SW480 (cell line): ENCODE results near the gene SLC4A4.

Experiments used
- DNase-seq: peaks from one replicate; pipeline ENCODE4 v3.0.0-alpha.2; 2016; ENCODE audit warnings: low spot score

SLC4A4 gene

DNA sequence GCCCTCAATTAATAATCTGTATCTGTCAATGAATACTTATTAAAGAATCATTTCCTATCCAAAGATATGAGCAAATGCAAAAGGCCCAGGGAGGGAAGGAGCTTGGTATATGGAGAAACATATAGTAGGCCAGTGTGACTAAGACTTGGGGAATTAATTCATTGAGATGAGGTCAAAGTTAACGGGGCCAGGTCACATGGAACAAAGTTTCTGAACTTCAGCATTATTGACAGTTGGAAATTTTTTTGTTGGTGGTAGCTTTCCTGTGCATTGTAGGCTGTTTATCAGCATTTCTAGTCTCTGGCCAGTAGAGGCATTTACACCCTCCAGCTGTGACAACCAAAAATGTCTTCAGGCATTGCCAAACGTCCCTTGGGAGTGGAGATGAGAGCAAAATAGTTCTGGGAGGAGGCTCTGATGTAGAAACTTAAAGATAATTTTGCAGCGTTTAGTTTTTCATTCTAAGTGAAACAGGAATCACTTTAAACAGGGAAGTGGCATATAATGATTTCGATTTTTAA, 202.0 kb downstream of the SLC4A4 start:
- DNase-seq, result no peak

- no peak for DNase-seq
Measured at GRCh38 chr4:71541541-71541940, 202.7 kb downstream of the SLC4A4 start.

- no peak for DNase-seq
Measured at GRCh38 chr4:71545168-71545567, 206.3 kb downstream of the SLC4A4 start.

DNA sequence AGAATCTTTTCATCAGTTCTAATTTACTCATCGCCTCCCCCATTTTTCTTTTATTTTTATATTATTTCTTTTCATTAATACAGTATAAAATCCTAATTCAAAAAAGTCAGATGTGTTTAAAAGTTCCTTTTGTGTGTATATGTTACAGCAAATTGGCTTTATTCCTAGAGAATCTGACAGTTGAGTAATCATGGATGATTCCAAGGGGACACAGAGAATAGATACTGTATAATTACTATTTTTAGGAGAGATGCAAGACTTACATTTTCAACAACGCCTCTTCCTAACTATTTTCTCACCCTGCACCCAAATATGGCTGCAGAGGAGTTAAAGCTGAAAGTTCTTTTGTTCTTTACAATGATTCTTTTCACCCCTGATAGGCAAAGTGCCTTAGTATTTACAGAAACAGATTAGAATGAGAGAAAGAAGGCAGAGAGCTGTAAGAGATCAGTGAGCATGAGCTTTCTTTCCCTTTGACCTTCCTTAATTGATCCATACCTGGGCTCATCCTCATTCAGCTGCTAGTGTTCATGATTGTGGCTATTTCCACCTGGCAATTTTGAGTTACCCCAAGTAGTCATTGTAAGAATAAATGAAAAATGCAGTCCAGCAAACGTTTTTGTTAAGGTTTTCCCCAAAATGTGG, 210.8 kb downstream of the SLC4A4 start:
- no peak for DNase-seq

- DNase-seq, result no peak
Measured at GRCh38 chr4:71550220-71551165, 211.7 kb downstream of the SLC4A4 start.

DNA sequence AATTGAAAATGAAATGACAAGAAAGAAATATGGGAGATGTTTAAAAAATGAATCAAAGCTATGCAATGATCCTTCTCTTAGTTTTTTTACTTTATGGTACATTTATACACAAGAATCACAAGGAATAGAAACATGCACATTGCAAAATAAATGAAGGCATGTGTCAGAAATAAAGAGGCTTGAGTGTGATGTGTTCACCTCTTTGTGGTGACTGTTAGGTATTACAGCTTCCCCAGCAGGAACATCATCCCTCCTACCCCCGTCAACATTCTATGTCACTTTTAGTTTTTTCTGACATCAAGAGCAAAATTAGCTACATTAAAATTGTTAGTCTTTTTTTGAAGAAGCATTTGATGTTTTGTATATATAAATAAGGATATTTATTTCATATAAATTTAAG, 214.8 kb downstream of the SLC4A4 start:
- DNase-seq, result no peak

DNA sequence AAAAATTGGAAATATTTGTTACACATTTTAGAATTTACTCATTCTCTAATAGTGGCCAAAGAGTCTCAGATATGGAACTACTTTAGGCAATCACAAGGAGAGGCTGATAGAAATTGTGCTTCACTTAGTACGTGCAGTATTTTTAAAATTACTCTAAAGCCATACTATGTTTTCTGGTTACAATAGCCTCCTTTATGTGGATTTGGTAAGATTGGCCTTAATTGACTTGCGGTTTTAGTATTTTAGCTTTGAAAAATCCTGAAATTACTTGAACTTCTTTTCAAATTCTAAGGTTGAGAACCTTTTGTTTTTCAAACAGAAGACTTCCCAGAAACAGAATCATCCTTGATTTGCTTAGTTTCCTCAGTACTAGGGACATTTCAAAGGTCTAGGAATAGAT, 215.2 kb downstream of the SLC4A4 start:
- no peak for DNase-seq

- DNase-seq, result no peak
Measured at GRCh38 chr4:71558248-71558647, 219.4 kb downstream of the SLC4A4 start.

DNA sequence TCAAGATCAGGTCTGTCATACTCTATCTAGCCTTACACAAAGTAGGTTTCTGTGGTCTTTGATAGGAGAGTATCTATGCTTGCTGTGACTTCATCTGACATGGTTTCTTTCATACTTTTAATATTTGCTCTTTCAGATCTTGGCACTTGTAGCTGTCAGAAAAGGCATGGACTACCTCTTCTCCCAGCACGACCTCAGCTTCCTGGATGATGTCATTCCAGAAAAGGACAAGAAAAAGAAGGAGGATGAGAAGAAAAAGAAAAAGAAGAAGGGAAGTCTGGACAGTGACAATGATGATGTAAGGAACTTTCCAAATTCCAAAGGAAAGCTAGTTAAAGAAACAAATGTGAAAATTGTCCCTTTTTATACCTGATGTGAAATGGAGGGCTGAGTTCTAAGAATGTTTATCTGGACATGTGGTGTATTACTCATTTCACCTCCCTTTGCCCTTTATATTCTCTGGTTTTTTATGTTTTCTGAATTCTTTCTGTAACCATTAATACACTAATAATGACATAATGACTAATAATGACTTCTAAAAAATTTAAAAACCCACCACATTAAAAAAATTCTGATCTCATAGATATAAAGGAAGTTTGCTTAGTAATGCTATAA, 221.2 kb downstream of the SLC4A4 start:
- no peak for DNase-seq

DNA sequence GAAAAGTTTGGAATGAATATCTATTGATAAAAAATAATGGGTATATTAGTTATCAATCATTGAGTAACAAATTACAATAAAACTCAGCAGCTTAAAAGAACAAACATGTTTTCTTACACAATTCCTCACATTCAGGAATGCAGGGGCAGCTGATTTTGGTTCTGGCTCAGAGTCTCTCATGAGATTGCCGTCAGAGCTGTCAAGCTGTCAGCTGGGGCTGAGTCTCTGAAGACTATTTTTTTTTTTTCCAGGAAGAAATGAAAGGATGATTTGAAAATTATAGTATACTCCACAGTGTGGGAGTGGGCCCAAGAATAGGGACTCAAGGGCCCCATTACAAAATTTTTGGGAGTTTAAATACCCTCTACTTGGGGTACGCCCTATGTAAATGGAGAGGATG, 226.0 kb downstream of the SLC4A4 start:
- DNase-seq, result no peak

DNA sequence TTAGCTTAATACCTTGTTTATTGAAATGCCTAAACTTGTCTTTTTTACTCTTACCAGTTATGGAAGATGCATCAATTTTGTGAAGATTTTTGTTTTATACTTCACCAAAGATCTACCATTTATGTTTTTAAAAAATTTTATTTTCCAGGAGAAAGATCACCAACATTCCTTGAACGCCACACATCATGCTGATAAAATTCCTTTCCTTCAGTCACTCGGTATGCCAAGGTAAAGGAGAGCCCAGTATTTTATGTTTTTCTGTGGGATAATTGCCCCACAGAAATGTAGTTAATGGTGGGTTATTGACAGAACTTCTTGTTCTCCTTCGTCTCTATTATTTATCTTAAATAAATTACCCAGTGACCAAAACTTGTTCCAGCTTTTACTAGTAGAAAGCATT, 228.0 kb downstream of the SLC4A4 start:
- DNase-seq, result no peak

- no peak for DNase-seq
Measured at GRCh38 chr4:71568131-71568530, 229.3 kb downstream of the SLC4A4 start.

DNA sequence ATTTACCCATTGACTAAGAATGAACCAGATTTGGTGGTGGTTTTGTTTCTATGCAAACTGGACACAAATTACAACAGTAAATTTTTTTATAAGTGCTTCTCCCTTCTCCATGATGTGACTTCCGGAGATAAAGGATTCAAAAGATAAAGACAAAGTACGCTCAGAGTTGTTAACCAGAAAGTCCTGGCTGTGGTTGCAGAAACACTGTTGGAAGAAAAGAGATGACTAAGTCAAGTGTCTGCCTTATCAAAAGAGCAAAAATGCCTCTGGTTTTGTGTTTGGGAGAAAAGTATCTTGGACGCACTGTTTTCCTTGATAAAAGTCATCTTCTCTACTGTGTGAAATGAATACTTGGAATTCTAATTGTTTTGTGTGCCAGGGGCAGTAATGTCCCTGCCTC, 231.7 kb downstream of the SLC4A4 start:
- no peak for DNase-seq

DNA sequence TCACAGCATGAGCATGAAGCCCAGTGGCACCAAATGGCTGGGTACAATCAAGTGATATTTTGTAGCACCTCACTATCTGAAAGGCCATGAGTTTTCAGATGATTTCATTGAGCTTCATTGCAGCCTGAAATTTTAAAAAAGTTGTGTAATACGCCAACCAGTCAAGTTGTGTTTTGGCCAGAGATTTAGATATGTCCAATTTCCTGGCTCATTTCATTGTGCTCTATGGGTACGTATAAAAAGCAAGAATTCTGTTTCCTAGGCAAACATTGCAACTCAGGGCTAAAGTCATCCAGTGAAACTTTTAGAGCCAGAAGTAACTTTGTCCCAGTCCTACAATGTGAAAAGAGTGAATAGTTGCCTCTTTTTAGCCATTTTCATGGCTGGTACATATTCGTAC, 232.5 kb downstream of the SLC4A4 start:
- no peak for DNase-seq

DNA sequence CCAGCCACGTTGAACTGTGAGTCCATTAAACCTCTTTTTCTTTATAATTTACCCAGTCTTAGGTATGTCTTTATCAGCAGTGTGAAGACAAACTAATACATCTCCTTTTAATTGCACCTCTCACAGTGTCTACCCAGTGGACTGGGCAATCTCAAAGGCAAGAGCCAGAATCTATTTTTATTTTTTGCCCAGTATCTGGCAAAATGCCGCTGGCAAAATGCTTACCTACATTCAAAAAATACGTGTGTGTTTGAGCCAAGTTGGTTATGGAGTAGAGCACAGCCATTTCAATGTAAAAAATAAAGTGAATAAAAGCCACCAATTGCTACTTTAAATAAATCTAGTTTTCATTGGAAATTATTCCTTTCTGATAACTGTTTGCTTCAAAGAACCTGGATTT, 245.2 kb downstream of the SLC4A4 start:
- no peak for DNase-seq

DNA sequence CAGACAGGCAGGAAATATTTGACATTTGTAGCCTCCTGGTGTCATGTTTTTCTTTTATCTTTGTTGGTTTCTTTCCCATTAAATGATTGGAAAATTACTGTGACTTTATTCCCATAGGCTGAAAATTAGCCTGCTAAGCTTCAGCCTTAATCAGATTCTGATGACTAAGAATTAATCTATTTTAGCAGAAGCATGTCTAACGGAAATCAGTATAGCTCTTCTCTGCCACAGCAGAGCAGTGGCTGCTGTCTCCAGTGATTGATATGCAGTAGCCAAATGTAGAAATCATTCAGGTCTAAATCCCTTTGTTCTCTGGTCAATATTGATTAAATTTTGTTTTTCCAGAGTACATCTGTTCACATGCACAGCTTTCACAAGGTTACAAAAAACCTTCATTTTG, 245.8 kb downstream of the SLC4A4 start:
- no peak for DNase-seq

GRCh38 chr4:71586087-71586763, 247.4 kb downstream of the SLC4A4 start:
- no peak for DNase-seq

DNA sequence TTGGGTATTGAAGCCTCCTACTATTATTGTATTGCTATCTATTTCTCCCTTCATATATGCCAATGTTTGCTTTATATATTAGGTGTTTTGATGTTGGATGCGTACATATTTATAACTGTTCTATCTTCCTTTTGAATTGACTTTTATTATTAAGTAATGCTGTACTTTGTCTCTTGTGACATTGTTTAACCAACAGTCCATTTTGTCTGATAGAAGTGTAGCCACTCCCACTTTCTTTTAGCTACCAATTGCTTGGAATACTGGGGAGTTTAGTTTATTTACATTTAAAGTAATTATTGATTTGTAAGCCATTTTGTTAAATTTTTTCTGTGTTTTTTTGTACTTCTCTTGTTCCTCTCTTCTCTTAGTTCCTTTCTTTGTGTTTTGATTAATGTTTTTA, 249.2 kb downstream of the SLC4A4 start:
- DNase-seq, result no peak

DNA sequence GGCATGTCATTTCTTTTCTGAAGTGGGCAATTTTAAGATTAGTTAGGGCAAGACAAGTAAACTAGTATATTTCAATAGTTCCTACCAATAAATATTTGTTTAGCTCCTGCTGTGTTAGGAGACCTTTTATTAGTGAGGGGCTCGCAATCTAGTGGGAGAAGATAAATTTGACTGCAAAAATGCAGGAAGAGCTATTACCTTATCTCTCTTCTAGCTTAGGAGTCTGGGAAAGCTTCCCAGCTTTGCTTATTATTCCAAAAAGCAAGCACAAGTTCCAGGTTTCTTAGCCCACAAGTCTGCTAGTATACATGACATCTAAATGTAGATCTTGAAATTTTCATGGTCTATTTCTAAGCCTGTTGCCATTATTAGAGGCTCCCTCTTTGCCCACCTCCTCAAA, 254.0 kb downstream of the SLC4A4 start:
- DNase-seq, result no peak

GRCh38 chr4:71593311-71593710, 254.5 kb downstream of the SLC4A4 start:
- DNase-seq, result no peak

DNA sequence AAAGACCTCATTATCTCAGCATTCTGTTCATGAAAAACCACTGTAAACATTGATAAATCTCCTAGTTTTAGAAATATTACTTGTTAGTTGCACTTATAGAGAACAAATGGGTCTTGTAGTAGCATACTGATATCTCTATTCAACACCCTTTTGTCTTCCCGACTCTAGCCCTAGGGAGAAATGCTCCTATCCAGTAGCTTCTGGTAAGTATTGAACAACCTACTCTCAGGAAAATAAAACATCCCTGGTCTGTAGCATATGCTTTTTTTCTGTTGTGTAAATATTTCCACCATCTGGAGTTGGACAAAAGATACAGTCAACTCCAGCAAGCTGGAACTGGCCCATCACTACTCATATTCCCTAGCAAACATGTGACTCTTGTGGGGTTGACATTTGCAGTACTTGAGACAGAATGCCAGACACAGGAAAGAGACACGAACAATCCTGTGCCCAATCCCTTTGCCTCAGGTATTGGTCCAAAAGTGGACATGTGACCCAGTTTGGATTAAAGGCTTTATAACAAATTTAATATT, 256.8 kb downstream of the SLC4A4 start:
- DNase-seq, result no peak

GRCh38 chr4:71599578-71599977, 260.8 kb downstream of the SLC4A4 start:
- no peak for DNase-seq
